Stimulated activated CD4-positive, alpha-beta T cell treated with anti-CD3 and anti-CD28 coated beads, Interleukin-1b, Interleukin-23, amount 100 ng/mL, for 1 hour (primary cell): ENCODE results near the gene DOCK8.
A peak's percentile ranks its signal among the peaks of the same experiment; 100 is the strongest.

Experiments
- DNase-seq, 2 donors: peaks; one replicate each; pipeline ENCODE4 v3.0.0-alpha.2; 2020; ENCODE audit warnings: low read depth in 2 of 2

DOCK8 gene

GRCh38 chr9:414595-414994 is 199.9 kb downstream of the DOCK8 start:
- DNase-seq: no peak

GRCh38 chr9:419571-420171 is 205.0 kb downstream of the DOCK8 start:
- no peak for DNase-seq

DNA sequence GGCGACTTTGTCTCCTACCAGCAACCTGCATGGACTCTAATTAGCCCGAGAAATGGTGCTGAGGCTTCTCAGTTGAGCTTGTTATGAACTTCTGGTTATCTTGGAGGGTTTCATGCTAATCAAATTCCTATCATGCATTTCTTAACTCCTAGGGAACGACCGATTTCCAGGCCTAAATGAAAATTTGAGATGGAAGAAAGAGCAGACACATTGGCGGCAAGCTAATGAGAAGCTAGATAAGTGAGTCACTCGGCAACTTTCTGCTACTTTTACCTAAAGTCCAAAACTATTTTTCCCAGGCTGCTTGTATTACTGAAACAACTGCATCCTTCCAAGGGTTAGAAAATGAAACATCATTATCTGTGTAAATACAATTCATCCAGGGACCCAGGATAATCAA is 207.2 kb downstream of the DOCK8 start:
- no peak for DNase-seq

DNA sequence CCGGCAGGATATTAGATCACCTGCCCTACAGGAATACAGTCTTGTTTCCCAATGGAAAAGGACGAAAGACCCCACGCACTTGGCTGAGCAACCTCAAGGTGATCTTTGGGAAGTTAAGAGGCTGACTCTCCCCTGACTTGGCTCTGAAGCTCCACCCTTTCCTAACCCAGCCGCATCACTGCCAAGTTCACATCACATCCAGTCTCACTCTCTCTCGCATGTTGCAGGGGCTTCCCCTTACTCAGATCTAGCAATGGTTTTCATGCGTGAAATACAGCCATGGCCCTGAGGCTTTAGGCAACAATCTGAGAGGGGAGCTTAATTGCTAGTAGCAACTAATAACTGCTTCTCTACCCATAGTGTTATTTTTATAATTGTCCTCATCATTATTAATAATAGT is 211.6 kb downstream of the DOCK8 start:
- DNase-seq: no peak

DNA sequence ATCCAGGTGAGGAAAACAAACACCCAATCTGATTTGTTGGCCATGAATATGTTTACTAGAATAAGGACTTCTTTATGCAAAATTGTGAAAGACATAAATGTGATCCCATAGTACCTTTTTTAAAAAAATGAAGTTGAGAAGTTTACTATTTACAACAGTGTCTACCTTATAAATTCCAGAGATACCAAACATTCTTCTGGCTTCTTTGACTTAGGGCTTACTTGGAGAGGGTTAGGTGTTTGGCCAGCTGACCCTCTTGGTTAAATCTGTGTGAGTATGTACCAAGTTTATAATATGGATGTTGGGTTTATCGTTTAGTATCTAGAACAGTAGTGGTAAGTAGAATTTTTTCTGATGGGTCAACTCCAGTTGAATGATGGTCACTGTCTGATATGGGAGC is 212.3 kb downstream of the DOCK8 start:
- no peak for DNase-seq

DNA sequence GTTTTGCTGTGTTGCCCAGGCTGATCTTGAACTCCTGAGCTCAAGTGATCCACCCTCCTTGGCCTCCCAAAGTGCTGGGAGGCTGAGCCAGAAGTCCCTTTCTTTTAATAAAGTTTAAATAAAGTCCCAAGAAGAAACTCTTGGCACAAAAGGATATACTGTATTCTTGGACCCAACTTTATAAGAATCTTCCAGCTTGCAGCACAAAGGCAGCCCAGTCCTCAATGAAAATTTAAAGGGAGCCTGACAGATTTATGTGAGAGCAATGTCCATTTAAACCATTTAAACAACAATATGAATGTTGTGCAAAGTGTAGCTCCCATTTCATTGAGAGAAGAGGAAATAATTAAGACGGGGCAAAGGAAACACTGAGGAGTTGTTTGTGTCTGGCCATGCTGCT is 217.0 kb downstream of the DOCK8 start:
- DNase-seq: no peak

DNA sequence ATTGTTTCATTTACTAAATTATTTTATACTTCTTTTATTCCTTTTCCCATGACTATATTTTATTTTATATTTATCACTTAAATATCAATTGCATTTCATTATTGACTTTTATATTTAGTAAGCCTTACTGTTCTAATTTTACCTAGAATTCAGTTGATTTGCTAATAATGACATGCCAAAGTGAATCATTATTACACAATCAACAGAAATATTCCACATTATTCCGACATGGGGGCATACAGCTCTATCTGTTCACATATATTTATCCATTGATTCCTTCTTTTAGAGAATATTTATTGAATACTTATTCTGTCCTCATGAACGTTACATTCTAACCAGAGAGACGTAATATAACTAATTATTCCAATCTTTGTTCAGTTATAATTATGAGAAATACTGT is 221.8 kb downstream of the DOCK8 start:
- DNase-seq: no peak

GRCh38 chr9:437066-437465 is 222.4 kb downstream of the DOCK8 start:
- no peak for DNase-seq

- DNase-seq: no peak
Measured at GRCh38 chr9:437574-438001, 222.9 kb downstream of the DOCK8 start.

GRCh38 chr9:438066-438465 is 223.4 kb downstream of the DOCK8 start:
- no peak for DNase-seq

- no peak for DNase-seq
Measured at GRCh38 chr9:438961-439768, 224.5 kb downstream of the DOCK8 start.

GRCh38 chr9:441126-441525 is 226.5 kb downstream of the DOCK8 start:
- no peak for DNase-seq

DNA sequence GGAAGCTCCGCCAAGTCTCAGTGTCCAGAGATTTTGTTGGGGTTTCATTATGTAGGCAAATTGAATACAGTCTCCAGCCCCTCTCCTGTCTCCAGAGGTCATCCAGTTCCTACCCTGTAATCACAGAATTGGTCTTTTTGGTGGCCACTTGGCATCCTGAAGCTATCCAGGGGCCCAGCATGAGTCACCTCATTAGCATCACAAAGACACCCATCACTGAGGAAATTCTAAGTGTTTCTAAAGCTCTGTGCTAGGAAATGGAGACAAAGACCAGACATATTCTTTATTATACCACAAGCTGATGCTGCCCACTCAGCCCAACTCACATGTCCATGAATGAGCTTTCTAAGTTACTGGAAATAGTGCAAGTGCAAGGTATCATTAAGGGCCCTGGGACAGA is 229.9 kb downstream of the DOCK8 start:
- DNase-seq: no peak

- DNase-seq: no peak
Measured at GRCh38 chr9:445033-445432, 230.4 kb downstream of the DOCK8 start.

DNA sequence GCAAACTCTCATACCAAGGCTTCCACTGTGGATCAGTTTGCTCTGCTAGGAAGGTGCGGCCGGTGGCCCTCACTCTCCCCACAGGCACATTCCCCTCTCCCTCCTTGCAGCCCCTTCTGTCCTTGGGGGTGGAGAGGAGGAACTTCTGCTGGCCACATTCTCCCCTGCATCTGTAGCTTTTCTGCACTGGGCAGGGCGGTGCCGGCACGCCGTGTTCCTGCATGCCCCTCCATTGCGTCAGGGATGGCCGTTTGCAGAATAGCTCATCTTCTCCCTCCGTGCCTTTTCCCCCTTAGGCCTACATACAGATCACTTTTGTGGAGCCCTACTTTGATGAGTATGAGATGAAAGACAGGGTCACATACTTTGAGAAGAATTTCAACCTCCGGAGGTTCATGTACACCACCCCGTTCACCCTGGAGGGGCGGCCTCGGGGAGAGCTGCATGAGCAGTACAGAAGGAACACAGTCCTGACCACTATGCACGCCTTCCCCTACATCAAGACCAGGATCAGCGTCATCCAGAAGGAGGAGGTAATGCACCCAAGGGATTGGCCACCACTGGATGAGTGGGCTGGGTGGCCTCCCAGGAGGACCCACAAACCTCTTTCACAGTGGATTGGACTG is 231.5 kb downstream of the DOCK8 start:
- no peak for DNase-seq

- peak; percentile 21 to 24 for DNase-seq
Measured at GRCh38 chr9:447230-448025, 232.8 kb downstream of the DOCK8 start.

- DNase-seq: no peak
Measured at GRCh38 chr9:450057-450456, 235.4 kb downstream of the DOCK8 start.

DNA sequence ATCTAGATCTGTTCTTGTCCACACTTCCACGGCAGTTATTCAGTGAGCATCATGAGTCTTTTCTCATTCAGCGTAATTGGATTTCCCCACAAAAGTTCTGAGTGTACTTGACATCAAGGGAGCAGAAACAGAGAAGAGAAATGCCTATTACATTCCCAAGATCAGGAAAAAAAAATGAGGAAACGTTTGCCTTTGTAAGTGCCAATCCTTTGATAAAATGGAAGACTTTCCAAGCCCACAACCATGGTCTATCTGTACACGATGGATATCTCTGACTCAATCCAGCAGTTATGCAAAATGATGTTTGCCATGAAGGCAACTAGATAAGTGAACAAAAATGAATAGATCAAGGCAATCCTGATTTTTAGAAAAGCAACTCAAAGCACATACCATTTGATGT is 235.9 kb downstream of the DOCK8 start:
- DNase-seq: no peak

GRCh38 chr9:453832-454231 is 239.2 kb downstream of the DOCK8 start:
- DNase-seq: no peak

DNA sequence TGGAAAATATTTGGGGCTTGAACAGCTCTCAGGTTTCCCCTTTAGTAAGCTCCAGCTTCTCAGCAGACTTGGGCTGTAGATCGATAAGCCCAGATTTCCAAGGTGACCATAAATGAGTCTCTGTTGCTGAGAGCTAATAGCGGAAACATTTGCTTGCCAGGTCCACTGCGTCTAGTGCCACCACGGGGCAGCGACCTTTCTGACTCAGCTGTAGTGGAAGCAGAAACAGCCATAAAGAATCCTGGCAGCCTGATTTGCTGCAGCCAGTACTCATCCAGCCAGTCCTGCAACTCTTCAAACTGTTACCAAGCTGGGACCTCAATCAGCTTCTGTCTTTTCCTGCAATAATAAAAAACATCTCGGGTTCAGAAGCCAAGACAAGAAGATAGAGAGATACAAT is 241.7 kb downstream of the DOCK8 start:
- DNase-seq: no peak

GRCh38 chr9:458590-458989 is 243.9 kb downstream of the DOCK8 start:
- DNase-seq: no peak
